Stimulated activated CD4-positive, alpha-beta T cell treated with anti-CD3 and anti-CD28 coated beads, Interleukin-1b, Interleukin-23, amount 100 ng/mL, for 48 hours (primary cell): Measurements from ENCODE around the gene IWS1.

Experiments
- DNase-seq: peaks from one replicate; pipeline ENCODE4 v3.0.0-alpha.2; 2020

IWS1 gene

GRCh38 chr2:127486247-127487058 is 39.8 kb downstream of the IWS1 start:
- DNase-seq, result no peak

GRCh38 chr2:127485694-127486071 is 40.6 kb downstream of the IWS1 start:
- DNase-seq, result no peak

- no peak for DNase-seq
Observed at GRCh38 chr2:127485051-127485693, 41.1 kb downstream of the IWS1 start.

GRCh38 chr2:127482031-127482430 is 44.3 kb downstream of the IWS1 start:
- DNase-seq, result no peak

GRCh38 chr2:127479866-127480743 is 46.2 kb downstream of the IWS1 start:
- DNase-seq, result no peak

- DNase-seq, result no peak
Observed at GRCh38 chr2:127479219-127479825, 47.0 kb downstream of the IWS1 start.

- no peak for DNase-seq
Observed at GRCh38 chr2:127475788-127476187, 50.5 kb downstream of the IWS1 start.

- DNase-seq, result no peak
Observed at GRCh38 chr2:127472268-127472667, 54.0 kb downstream of the IWS1 start.

- DNase-seq, result no peak
Observed at GRCh38 chr2:127471286-127471988, 54.9 kb downstream of the IWS1 start.

- DNase-seq, result no peak
Observed at GRCh38 chr2:127469974-127470373, 56.3 kb downstream of the IWS1 start.

GRCh38 chr2:127469051-127469450 is 57.2 kb downstream of the IWS1 start:
- DNase-seq, result no peak

- no peak for DNase-seq
Observed at GRCh38 chr2:127465258-127465657, 61.0 kb downstream of the IWS1 start.

GRCh38 chr2:127464470-127465257 is 61.6 kb downstream of the IWS1 start:
- DNase-seq, result no peak

- DNase-seq, result no peak
Observed at GRCh38 chr2:127463155-127463991, 62.9 kb downstream of the IWS1 start.

GRCh38 chr2:127462461-127462860 is 63.8 kb downstream of the IWS1 start:
- DNase-seq, result no peak

- no peak for DNase-seq
Observed at GRCh38 chr2:127456960-127457359, 69.3 kb downstream of the IWS1 start.

GRCh38 chr2:127455566-127456493 is 70.5 kb downstream of the IWS1 start:
- DNase-seq, result no peak

GRCh38 chr2:127454595-127455565 is 71.4 kb downstream of the IWS1 start:
- DNase-seq, result no peak
